H54 (cell line): ENCODE results near the gene EMILIN2.
"Not testable (repeated sequence)": the region's sequence is repeated elsewhere in the genome, so short reads cannot be mapped to it uniquely, and the experiment has no call there.

Source experiments
- DNase-seq: peaks from one replicate; pipeline ENCODE4 v3.0.0; 2011; ENCODE audit warnings: low spot score, mixed read lengths; ENCODE audit not compliant: insufficient read length
- FAIRE-seq: peaks from 3 replicates; lab custom pipeline; 2011; peaks lifted over from hg19 to GRCh38; lab: Jason Lieb, UNC
- POLR2A ChIP-seq: IDR thresholded peaks from 2 replicates; pipeline ENCODE4 v1.6.1; 2011; ENCODE audit warnings: low read depth, mild to moderate bottlenecking, low read length

Gene EMILIN2

DNA sequence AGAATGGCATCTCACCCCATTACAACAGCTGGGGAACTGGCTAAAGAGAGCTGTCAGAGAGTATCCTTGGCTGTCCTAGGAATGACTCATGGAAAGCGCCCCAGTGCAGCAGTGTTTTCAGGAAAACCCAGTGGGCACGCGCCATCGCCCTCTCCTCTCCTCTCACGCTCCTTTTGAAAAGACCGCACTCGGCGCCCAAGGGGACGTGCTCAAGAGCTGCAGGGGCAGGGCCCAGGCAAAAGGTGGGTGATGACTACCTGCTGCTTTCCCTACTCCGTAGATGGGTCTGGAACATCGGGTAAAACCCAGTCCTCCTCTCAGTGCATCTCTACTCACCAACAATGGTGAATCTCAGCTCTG is 68.1 kb downstream of the EMILIN2 start:
- TF ChIP-seq POLR2A = no peak
- no peak for DNase-seq
- FAIRE-seq = no peak

DNA sequence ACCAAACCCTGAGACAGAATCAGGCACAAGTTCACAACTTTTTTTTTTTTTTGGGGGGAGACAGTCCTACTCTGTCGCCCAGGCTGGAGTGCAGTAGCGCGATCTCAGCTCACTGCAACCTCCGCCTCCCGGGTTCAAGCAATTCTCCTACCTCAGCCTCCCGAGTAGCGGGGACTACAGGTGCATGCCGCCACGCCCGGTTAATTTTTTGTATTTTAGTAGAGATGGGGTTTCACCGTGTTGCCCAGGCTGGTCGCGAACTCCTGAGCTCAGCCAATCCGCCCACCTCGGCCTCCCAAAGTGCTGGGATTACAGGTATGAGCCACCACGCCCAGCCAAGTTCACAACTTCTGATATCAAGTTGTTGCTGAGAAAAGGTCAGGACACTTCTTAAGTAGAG is 68.7 kb downstream of the EMILIN2 start:
- DNase-seq, FAIRE-seq: not testable (repeated sequence)

GRCh38 chr18:2916184-2916583 is 69.4 kb downstream of the EMILIN2 start:
- no peak for TF ChIP-seq POLR2A
- no peak for DNase-seq
- FAIRE-seq = no peak

- FAIRE-seq = no peak
- DNase-seq = no peak
- no peak for TF ChIP-seq POLR2A
These were observed 70.6 kb downstream of the EMILIN2 start for GRCh38 chr18:2917259-2918047.

- FAIRE-seq = no peak
- TF ChIP-seq POLR2A = no peak
- DNase-seq = no peak
These were observed 72.2 kb downstream of the EMILIN2 start for GRCh38 chr18:2918761-2919550.

DNA sequence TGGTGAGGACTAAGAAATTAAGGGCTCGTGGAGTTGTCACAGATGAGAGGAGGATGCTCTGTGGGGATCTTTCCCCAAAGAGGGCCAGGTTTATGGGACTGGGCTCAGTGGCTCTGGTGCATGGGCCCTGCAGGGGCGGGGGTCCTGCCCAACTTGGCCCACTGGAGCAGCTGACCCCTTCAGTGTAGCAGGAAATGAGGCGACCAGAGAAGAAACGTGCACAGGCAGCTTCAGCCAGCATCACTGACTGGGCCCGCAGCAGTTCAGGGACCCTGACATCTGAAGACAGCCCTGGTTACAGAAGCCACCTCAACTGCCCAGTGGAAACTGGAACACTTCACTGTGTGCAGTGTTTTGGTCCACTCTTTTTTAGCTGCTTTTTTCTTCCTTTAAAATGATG is 72.8 kb downstream of the EMILIN2 start:
- DNase-seq (no peak), FAIRE-seq (no peak)
- TF ChIP-seq POLR2A = no peak

GRCh38 chr18:2920027-2920426 is 73.2 kb downstream of the EMILIN2 start:
- no peak for TF ChIP-seq POLR2A
- DNase-seq = no peak
- no peak for FAIRE-seq

GRCh38 chr18:2920546-2921343 is 73.9 kb downstream of the EMILIN2 start:
- TF ChIP-seq POLR2A = no peak
- FAIRE-seq (no peak), DNase-seq (no peak)

DNA sequence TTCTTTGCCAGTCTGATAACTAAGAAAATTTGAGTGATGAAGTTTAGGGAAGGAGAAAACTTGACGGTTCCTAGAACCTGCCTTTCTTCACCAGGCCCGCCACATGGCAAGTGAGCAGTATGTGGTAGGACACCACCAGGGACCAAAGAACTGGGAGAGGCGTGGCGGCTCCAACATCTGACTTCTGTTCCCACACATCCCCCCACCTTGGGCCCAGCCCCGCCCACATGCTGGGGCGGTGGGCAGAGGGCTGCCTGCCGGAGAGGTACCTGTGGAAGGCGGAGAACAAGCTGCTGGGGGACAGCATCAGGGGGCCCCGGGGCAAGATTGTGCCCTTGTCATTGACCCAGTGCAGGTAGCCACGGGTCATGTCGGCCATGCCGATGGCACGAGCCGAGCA is 75.0 kb downstream of the EMILIN2 start:
- FAIRE-seq (no peak), DNase-seq (no peak)
- no peak for TF ChIP-seq POLR2A

- DNase-seq = no peak
- no peak for FAIRE-seq
These were observed 76.7 kb downstream of the EMILIN2 start for GRCh38 chr18:2923464-2923863.

DNA sequence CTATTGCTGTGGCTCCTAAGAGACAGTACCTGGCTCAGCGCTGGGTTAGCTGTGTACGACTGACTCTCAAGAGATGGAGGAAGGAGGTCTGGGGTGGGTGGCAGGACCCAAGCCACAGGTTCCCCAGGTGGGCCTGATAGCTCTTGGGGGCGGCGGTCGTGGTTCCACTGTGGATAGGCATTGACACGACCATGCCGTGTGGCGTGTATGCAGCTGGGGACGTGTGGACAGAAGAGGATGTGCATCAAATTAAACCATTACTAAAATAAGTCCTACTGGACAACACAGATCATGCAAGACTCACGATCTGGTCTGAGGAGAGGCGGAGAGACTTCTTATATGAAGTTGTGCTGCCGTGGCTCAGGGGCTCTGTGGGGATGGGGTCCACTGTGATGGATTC is 78.1 kb downstream of the EMILIN2 start:
- no peak for FAIRE-seq
- no peak for TF ChIP-seq POLR2A
- DNase-seq = no peak

More at GRCh38 chr18:2923464-2923863, 76.7 kb downstream of the EMILIN2 start:
- no peak for TF ChIP-seq POLR2A

DNA sequence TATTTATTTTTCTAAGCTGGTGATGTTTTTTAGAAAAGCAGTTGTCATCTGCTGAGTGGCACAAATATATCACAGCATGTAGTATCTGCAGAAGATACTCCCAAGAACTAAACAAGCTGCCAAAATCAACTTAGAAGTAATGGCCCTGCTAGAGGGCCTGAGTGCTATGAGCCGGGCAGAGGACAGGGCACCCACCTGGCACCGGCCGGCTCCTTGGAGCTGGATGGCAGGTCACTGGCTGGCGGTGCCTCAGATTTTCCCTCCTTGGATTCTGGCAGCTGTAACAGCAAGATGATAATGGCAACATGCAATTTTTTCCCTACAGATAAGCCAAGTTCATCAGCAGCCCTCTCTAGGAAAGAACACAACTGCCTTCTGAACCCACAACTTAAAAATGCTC is 79.7 kb downstream of the EMILIN2 start:
- no peak for TF ChIP-seq POLR2A
- DNase-seq (no peak), FAIRE-seq (no peak)

GRCh38 chr18:2927745-2928144 is 80.9 kb downstream of the EMILIN2 start:
- DNase-seq (no peak), FAIRE-seq (no peak)
- TF ChIP-seq POLR2A = no peak

DNA sequence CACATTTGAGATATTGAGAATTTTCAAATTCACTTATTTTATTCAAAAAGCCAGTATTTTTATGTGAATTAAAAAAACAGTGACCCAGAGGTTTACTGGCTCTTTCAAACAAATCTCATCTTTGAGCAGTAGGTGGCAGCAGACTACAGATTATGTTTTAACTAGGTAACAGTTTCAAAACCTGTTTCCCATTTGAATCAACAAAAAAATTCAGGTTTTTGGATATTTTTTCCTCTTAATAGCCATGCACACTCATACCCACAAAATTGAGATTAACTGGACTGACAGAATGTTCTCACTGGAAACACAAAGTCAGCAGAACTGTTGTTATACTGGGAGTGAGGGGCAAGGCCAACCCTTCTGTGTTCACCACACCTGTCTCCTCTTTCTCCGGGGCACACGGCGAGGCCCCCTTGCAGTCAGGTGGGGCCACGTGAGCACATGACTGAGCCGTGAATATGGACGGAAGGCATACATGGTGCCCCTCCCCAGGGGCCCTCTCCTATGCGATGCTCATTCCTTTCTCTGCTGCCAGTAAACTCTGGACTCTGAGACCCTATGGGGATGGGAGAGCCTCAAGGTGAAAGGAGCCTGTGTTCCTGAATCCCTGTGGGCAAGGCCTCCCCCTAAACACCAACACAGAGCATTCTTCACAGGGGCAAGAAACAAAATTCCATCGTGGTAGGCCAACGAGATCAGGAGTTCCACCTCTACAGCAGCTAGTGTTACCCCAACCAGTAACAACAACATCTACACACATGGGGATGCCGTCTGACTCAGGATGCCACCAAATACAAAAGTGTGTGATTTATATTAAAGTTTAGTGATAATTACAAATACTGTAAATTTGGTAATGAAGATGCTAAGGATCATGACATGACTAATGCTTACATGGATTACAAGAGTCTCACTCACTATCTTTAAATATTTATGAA is 85.7 kb downstream of the EMILIN2 start:
- DNase-seq = no peak
- TF ChIP-seq POLR2A = no peak
- peak; percentile 74 for FAIRE-seq
